Tibial nerve (tissue), 4 donors: ENCODE measurements around the gene SLC25A1. TPM values are rescaled to one million over a fixed set of nuclear protein-coding genes. Genes with fewer than 3 reads are reported as not detected.

ENCODE experiments used
- DNase-seq, 2 donors: peaks; one replicate each; pipeline ENCODE4 v3.0.0-alpha.2; 2019; ENCODE audit warnings: low spot score in 2 of 2
- H3K27ac ChIP-seq, 4 donors: fragments of 200-600 bp; sonication (generic) in 3 of 4; one replicate each; pipeline ENCODE4 v1.5.1; 2017 to 2019; ENCODE audit warnings: mild to moderate bottlenecking in 1 of 4
- H3K27me3 ChIP-seq, 2 donors: fragments of 200-600 bp; sonication (generic) in 1 of 2; one replicate each; pipeline versions ENCODE4 v1.5.1 to v1.6.0; 2017 to 2019
- H3K36me3 ChIP-seq, 3 donors: fragments of 200-600 bp; sonication (generic); one replicate each; pipeline ENCODE4 v1.5.1; 2018 to 2019
- H3K4me1 ChIP-seq, 4 donors: fragments of 200-600 bp; sonication (generic) in 3 of 4; one replicate each; pipeline ENCODE4 v1.5.1; 2017 to 2019
- H3K4me3 ChIP-seq, 4 donors: fragments of 200-600 bp; sonication (generic) in 3 of 4; one replicate each; pipeline ENCODE4 v1.5.1; 2017 to 2019; ENCODE audit warnings: mild to moderate bottlenecking in 1 of 4, moderate library complexity in 1 of 4
- H3K9me3 ChIP-seq, 4 donors: fragments of 200-600 bp; sonication (generic) in 3 of 4; one replicate each; pipeline ENCODE4 v1.5.1; 2017 to 2019
- EP300 ChIP-seq, 2 donors: sonication (generic); formaldehyde crosslinking; IDR thresholded peaks; one replicate each; pipeline ENCODE4 v1.6.1; 2017; ENCODE audit warnings: antibody characterized with exemption in 2 of 2, mild to moderate bottlenecking in 1 of 2
- POLR2A ChIP-seq, 2 donors: fragments of 450-650 bp; IDR thresholded peaks; one replicate each; pipeline ENCODE4 v1.6.1; 2017; ENCODE audit warnings: antibody characterized with exemption in 2 of 2, mild to moderate bottlenecking in 2 of 2, moderate library complexity in 2 of 2
- WGBS, 2 donors: methylation state at CpG; one replicate each; pipeline ENCODE4 v1.1.5; 2018; 5-methylcytosine and 5-hydroxymethylcytosine counted together
- total RNA-seq, 4 donors: library from RNA; depleted of rRNA; stranded (reverse); fragments of >200 nt; gene quantifications; one replicate each; pipeline ENCODE4 v1.1.0, GENCODE V29; 2016
- TF ChIP-seq, protein P1 (sequence below), 5 experiments: fragments of 200-600 bp in 3 of 5; fragments of 450-650 bp in 2 of 5; sonication (generic) in 3 of 5; IDR thresholded peaks; one replicate each; pipeline ENCODE4 v1.5.1; 2016 to 2019; ENCODE audit warnings: antibody characterized with exemption in 5 of 5, mild to moderate bottlenecking in 3 of 5, moderate library complexity in 2 of 5

SLC25A1 gene
- total RNA-seq, 4 donors from 2014 or later: 46.9 to 100 (median 86.2) TPM

DNA sequence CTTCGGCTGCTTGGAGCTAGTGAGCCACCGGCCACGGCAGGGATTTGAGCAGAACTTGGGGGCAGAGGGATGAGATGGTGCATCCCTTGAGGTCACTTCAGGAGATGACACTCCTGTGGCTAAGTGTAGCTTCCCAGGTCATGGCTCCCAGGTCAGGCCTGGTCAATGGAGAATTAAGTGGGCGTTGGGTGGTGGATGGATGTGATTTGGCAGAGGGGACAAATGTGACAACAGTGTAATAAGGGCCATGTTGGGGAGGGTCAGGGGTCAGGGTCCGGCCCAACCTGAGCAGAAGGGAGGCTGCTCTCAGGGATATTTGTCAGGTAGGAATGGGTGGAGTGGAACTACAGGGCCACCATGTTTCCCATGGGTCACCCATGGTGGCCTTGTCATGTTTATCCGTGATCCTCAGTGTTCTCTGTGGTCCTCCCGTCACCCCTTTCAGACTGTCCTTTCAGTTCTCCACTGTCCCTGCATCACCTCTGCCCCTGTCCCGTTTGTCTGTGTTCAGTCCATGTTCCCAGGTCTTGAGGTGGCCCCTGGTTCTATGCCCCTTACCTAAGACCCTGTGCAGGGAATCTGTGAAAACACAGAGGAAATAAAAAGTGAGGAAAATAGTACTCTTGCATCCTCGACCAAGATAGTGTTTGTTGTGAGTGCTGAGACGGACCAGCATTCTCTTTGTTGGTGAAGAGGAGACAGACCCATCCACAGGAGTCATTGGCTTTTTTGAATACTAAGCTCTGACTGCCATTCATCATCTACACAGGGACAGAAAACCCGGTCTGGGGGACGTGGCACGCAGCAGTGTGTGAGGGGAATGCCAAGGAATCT, 6.1 kb downstream of the SLC25A1 start:
- peaks cover 0 to 17% (median 0%) of the 10 kb centered on the region in 3 donors for H3K36me3 ChIP-seq
- H3K4me1 ChIP-seq: peaks cover 0 to 80% (median 51%) of the 10 kb centered on the region in 4 donors
- DNase-seq: no peak
- H3K27ac ChIP-seq: peak overlapping the region; percentile 87 to 96 (median 94)
- no peaks in the 10 kb centered on the region for H3K9me3 ChIP-seq
- H3K4me3 ChIP-seq: peak overlapping the region; percentile 90 to 100 (median 98)
- peaks cover 0 to 25% of the 10 kb centered on the region in 2 donors for H3K27me3 ChIP-seq
- WGBS, 2 donors: 42 to 50% methylated on average over 10 of the region's 13 CpGs
- TF ChIP-seq EP300 (IDR thresholded peaks at IDR 0.05) (no peak), POLR2A (IDR thresholded peaks at IDR 0.05) (no peak)
- TF ChIP-seq, protein P1, sequence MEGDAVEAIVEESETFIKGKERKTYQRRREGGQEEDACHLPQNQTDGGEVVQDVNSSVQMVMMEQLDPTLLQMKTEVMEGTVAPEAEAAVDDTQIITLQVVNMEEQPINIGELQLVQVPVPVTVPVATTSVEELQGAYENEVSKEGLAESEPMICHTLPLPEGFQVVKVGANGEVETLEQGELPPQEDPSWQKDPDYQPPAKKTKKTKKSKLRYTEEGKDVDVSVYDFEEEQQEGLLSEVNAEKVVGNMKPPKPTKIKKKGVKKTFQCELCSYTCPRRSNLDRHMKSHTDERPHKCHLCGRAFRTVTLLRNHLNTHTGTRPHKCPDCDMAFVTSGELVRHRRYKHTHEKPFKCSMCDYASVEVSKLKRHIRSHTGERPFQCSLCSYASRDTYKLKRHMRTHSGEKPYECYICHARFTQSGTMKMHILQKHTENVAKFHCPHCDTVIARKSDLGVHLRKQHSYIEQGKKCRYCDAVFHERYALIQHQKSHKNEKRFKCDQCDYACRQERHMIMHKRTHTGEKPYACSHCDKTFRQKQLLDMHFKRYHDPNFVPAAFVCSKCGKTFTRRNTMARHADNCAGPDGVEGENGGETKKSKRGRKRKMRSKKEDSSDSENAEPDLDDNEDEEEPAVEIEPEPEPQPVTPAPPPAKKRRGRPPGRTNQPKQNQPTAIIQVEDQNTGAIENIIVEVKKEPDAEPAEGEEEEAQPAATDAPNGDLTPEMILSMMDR (IDR thresholded peaks at IDR 0.05): no peak

DNA sequence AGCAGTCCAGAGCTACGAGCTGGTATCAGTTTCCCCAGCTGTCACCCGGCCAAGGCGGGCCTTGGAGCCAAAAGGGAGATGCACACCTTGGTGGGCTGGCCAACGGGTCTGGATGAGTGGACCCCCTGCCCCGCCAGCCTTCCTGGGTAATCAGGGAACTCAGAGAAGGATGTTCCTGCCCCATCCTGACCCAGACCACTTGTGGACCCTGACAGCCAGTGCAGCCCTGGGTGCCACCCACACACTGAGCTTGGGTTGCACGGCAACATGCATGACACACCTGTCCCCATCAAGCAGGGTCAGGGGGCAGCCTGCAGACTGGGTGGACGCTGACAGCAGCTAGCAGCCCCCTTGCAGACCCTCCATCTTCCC, 8.6 kb downstream of the SLC25A1 start:
- 50 to 64% methylated on average over 3 to 6 of the region's 7 CpGs for WGBS, 2 donors
- no peak for DNase-seq
- H3K9me3 ChIP-seq: peaks cover 0 to under 1% (median 0%) of the 10 kb centered on the region in 4 donors
- peaks cover 0 to 41% of the 10 kb centered on the region in 2 donors for H3K27me3 ChIP-seq
- TF ChIP-seq EP300 (IDR thresholded peaks at IDR 0.05) (no peak), POLR2A (IDR thresholded peaks at IDR 0.05) (no peak)
- TF ChIP-seq, protein P1 (IDR thresholded peaks at IDR 0.05): no peak
- H3K4me3 ChIP-seq: peak overlapping the region in 2 of 4 donors; percentile 35 to 46
- H3K36me3 ChIP-seq: peaks cover 0 to 5% (median 0%) of the 10 kb centered on the region in 3 donors
- peak overlapping the region in 1 of 4 donors; percentile 23 for H3K27ac ChIP-seq
- peaks cover 0 to 55% (median 38%) of the 10 kb centered on the region in 4 donors for H3K4me1 ChIP-seq

DNA sequence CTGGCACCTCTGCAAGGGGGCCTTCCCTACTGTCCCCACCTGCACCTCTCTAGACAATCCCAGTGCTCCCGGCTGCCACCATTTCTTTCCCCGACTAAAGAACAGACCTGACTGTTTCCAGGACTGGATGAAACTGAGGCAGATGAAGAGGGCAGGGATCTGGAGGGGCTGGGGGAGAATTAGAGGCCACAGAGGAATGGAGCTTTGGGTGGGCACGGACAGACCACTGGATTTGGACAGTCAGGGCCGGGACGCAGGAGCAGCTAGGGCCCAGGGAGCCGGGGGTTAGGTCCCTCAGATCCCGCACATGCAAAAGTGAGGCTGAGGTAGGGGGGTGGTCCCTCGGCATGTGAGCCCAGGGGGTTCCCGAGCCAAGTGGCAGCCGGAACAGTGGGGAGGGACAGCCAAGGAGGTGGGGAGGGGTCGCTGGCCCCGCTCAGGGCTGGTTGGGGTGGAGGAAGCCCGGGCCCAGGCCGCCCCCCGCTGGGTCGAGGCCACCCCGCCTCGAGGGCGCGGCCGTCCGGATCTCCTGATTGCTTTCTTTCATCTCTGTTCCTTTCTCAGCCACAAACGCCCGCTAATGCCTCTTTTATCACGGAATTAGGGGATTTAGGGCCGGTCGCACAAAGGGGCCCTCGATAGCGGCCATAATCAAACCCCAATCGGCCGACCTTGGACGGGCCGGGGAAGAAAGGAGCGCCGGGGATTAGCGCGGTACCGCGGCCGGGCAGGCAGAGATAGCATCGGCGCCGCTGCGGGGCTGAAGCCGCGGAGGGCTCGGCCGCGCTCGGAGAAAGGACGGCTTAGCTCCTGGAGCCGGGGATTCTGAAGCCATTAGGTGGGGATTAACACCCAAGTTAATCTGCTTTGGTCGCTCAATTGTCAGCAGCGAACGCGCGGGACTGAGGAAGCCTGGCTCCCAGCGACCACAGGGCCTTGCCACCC, 9.3 kb downstream of the SLC25A1 start:
- no peak for DNase-seq
- peaks cover 0 to 7% (median 0%) of the 10 kb centered on the region in 4 donors for H3K9me3 ChIP-seq
- H3K4me1 ChIP-seq: peaks cover 0 to 48% (median 33%) of the 10 kb centered on the region in 4 donors
- TF ChIP-seq POLR2A (IDR thresholded peaks at IDR 0.05): no peak
- no peak for TF ChIP-seq EP300 (IDR thresholded peaks at IDR 0.05)
- TF ChIP-seq, protein P1 (IDR thresholded peaks at IDR 0.05): no peak
- H3K27me3 ChIP-seq: peaks cover 0 to 46% of the 10 kb centered on the region in 2 donors
- peak overlapping the region in 1 of 4 donors; percentile 23 for H3K27ac ChIP-seq
- H3K4me3 ChIP-seq: peak overlapping the region; percentile 1 to 46 (median 28)
- 4% methylated on average over 47 to 55 of the region's 58 CpGs for WGBS, 2 donors
- H3K36me3 ChIP-seq: peaks cover 0 to 3% (median 0%) of the 10 kb centered on the region in 3 donors

DNA sequence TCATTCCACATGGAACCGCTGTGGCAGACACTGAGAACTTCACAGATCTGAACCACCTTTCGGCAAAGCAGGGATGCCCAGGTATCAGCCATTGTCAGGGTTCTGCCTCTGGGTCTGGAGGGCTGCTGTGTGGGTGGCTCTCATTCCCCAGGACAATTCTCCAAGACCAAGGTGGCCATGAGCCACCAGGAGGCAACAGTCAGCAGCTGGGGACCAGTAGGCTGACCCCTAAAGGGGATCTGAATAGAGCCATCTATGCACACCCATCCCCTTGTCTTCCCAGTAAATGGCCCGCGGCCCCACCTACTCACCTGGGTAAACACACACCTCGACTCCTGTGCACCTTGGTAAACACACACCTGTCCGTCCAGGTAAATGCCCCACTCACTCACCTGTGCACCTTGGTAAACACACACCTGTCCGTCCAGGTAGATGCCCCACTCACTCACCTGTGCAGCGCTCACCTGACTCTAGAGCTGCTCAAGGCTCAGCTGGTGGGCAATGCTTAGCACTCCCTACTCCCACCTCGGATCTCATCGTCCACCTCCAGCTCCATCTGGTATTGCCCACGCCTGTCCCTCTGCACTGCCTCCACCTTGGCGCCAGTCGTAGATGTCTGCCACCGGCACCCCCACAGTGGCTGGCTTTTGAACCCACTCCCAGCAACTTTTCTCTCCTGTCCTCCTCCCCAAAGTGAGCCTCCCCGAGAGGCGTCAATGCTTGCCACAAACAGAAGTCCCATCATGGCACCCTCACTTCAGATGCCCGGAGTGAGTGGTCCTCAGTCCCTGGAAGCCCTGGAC, 10.2 kb downstream of the SLC25A1 start:
- Histone ChIP-seq H3K4me1 (peaks cover 0 to 38% (median 28%) of the 10 kb centered on the region in 4 donors), H3K27me3 (peaks cover 0 to 52% of the 10 kb centered on the region in 2 donors)

More for the DNA sequence above, 10.2 kb downstream of the SLC25A1 start:
- TF ChIP-seq EP300 (IDR thresholded peaks at IDR 0.05) (no peak), POLR2A (IDR thresholded peaks at IDR 0.05) (no peak)
- TF ChIP-seq, protein P1 (IDR thresholded peaks at IDR 0.05): no peak
- H3K36me3 ChIP-seq: no peaks in the 10 kb centered on the region
- H3K4me3 ChIP-seq: no peak overlapping the region
- WGBS, 2 donors: 69 to 72% methylated on average over 17 of the region's 17 CpGs
- no peak for DNase-seq
- H3K9me3 ChIP-seq: peaks cover 0 to 11% (median 0%) of the 10 kb centered on the region in 4 donors
- no peak overlapping the region for H3K27ac ChIP-seq
